HG02642 (cell line): ENCODE data around the gene CCDC88C.
A peak's percentile ranks its signal among the peaks of the same experiment; 100 is the strongest.

ENCODE experiments used
- ATAC-seq: cut with Tn5 transposase; IDR thresholded peaks from one replicate; pipeline ENCODE4 v1.9.1; 2021; ENCODE audit warnings: mild to moderate bottlenecking; ENCODE audit not compliant: unreplicated experiment, poor library complexity

Gene CCDC88C

GRCh38 chr14:91351512-91351862, 66.1 kb downstream of the CCDC88C start:
- no peak for ATAC-seq

DNA sequence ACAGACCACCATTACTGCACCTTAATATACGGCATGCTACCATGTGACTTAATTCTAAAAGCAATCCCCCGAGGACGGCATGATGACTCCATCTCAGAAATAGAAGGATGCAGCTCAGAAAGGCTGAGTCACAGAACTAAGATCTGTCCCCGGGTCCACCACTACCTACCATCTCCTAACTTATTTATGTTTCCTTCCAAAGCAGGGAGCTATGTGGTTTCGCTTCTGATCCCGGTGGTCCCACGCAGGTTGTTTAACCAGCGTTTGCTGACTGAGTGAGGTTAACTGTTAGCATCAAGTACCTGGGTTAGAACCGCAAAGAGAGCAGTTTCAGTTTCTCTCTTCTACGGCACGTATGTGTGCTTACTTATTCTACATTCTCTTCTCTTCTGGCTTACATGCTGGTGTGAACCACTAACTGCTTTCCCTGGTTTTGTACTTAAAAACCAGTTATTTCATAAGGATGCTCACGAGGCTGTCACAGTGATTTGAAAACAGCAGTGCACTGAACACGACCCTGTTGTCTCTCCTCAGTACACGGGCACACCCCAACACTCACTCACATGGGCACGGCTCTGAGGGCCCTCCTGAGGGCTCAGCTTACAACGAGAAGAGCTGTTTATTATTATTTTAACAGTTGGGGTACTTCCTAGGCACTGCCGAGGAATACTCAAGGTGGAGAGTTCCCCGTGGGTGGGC, 66.7 kb downstream of the CCDC88C start:
- peak; percentile 63 for ATAC-seq

GRCh38 chr14:91350483-91350812, 67.2 kb downstream of the CCDC88C start:
- ATAC-seq: peak; percentile 4

GRCh38 chr14:91349481-91350074, 68.0 kb downstream of the CCDC88C start:
- ATAC-seq: peak; percentile 44

DNA sequence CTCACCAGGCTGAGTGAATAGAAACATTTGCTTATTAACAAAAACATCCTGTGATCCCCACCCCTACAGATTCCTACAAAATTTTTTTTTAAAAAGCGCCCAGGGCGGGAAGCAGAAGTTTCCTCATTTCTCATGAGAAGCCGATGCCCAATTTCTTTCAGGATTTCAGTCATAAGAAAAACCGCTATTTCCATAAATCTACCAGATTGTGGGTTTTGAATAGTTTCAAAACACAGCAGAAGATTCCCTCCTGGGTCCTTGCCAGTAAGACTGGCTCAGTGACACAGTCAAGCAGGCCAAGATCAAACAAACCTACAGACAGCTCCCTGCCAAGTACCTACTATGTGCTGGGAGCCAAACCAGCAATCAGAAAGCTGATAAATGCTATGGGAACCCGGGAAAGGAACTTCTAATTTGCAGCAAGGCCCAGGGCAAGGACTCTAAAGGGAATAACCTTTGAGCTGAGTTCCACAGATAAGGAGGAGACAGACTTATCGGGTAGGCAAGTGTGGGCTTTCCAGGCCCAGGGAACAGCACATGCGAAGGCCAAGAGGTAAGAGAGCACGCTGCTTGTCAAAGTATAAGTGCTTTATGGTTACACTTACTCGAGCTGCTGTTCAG, 68.7 kb downstream of the CCDC88C start:
- ATAC-seq: no peak

DNA sequence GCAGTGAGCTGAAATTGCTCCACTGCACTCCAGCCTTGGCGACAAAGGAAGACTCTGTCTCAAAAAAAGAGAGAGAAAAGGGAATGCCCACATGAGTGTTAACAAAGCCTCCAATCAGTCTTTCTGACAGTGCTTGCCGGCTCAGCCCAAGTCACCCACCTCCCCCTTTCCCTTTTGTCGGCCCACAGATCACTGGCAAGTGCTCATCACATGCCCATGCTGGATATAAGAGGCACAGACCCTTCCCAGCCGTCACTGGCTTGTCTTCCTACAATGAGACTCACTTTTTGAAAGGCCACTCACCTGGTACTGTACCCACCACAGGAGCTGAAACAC, 70.8 kb downstream of the CCDC88C start:
- ATAC-seq: no peak

DNA sequence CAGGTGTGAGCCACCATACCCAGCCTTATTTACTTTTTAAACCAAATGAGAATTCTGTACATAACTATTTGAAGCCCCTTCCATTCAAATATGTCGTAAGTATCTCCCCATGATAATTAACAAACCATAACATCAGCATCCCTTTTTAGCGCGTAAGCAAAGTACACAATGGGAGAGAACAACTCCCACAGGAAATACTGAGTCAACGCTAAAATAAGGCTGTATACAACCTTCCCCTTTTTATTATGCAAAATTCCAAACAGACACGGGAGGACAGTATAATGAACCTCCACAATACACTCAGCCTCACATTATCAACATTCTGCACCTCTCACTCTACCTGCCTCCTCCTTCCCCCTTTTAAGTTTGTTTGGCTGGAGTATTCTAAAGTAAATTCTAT, 73.5 kb downstream of the CCDC88C start:
- ATAC-seq: no peak

GRCh38 chr14:91343051-91343450, 74.6 kb downstream of the CCDC88C start:
- no peak for ATAC-seq

DNA sequence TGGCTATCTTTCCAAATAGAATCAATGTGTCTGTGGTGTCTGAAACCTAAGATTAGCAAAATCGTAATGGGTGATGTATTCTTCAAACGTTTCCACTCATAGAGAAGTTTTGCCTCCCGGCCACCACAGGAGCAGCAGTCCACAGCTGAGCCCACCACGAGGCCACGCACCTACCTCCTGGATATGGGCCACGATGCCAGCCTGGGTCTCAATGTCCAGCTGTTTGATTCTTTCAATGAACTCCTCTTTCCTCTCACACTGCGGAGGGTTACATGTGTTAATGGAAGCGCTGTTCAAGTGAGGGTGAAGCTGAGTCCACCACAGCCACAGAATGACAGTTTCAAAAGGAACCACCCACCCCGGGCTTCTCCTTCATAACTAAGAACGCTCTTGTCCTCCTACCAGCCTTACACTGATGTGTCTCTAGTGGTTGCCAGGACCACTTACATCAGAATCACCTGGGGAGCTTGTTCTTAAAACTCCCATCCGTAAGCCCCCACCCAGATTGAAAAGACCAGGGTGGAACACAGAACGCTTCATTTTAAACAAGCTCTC, 75.3 kb downstream of the CCDC88C start:
- no peak for ATAC-seq

- ATAC-seq: no peak
These were observed 75.9 kb downstream of the CCDC88C start for GRCh38 chr14:91341751-91342154.

- no peak for ATAC-seq
These were observed 76.3 kb downstream of the CCDC88C start for GRCh38 chr14:91341334-91341733.

DNA sequence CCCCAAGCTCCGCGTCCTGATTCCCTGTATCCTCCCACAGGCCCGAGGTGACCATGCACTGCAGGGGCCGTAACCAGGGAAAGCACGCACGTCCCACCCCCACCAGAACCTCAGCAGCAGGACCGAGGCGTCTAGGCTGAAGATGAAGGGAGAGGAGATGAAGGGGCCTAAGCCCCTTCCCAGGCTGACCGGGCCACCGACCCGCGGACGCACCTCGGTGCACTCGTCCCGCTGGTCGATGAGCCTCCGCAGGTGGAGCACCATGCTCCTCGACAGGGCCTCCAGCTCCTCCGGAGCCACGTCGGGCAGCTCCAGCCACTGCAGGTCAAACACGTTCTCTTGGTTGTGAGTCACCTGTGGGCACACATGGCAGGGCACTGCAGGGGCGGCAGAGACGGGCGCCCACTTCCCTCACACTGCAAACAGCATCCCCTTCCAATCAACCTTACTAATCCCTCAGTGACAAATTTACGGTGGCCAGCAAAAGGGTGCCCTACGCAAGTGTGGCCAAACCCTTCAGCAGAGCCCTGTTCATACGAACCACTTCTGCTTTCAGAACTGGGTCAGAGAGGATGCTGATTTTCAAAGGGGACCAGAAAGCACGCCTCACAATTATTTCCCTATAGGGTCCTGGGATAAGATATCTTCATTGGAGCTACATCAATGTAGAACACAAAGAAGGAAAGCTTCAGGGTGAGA, 77.8 kb downstream of the CCDC88C start:
- no peak for ATAC-seq

GRCh38 chr14:91339076-91339475, 78.5 kb downstream of the CCDC88C start:
- no peak for ATAC-seq

DNA sequence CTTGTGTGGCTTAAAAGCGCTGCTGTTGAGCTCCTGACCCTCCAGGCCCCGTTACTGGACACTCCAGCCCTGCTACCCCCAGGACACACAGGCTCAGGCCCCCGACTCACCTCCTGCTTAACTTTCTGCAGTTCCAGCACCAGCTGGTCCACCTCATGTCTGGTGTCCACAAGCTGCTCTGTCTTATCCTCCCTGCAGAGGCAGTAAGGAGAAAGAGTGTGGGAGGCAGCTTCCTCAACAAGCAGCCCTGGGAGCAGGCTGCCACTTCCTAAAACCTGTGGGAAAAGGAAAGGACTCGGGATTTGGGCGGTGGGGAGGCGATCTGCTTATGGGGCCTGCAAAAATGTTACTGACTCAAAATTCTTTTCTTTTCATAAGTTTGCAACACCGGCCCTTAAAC, 79.2 kb downstream of the CCDC88C start:
- no peak for ATAC-seq

DNA sequence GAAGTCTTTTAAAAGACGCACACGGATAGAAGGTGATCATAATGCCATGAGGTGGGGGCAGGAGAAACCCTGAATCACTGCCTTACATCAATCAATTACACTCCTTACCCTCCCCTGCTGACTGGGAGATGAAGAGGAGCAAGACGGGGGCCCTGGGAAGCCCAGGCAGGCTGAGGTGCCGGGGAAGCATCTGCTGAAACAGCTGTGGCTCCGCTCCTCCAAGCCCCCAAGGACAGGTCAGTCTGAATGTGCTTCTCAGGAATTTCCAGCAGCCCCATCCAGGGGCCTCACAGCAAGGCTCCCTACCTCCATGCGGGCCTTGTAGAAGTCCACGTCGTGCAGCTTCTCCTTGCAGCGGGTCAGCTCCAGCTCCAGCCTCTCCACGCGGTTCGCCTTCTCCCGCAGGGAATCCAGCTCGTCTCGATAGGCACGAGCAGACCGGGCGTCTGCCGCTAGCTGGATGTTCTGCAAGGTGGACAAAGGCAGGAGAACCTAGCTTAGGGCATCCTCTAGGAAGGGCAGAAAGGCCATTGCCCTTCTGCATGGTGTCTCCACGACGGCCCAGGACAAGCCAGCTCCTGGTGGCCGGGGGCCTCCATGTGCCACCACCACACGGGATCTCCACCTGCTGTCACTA, 79.8 kb downstream of the CCDC88C start:
- ATAC-seq: no peak

DNA sequence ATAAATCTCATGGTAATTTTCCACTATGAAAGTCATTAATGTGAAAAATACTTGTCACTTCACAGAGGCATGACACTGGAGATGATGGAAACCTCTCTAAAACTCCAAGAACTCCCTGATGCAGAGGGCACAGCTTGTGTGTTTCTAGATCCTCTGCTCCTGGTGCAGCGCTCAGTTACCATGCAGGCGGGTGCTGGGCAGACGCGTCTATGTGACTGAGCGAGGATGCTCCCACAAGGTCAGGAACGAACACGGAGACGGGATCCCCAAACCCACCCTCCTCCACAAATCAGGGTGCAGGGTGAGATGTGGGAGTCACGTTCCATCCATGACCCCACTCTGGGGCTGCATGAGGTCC, 81.5 kb downstream of the CCDC88C start:
- ATAC-seq: no peak

GRCh38 chr14:91335191-91336092, 82.2 kb downstream of the CCDC88C start:
- ATAC-seq: no peak

DNA sequence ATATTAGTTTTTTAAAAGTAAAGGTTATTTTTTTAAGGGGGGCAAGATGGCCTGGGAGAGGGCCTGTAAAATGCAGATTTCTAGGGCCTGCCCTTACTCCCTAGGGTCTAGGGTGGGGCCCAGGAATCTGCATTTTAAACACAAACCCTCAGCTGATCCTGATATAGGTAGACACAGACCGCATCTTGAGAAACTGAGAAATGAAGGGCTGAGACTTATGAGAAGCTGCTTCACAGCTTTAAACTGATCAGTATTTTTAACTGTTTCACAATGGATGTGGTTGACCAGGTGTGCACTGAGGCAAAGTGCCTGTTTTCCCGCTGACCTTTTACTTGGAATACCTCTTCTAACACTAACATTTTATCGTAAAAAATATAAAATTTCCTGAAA, 84.0 kb downstream of the CCDC88C start:
- ATAC-seq: no peak

DNA sequence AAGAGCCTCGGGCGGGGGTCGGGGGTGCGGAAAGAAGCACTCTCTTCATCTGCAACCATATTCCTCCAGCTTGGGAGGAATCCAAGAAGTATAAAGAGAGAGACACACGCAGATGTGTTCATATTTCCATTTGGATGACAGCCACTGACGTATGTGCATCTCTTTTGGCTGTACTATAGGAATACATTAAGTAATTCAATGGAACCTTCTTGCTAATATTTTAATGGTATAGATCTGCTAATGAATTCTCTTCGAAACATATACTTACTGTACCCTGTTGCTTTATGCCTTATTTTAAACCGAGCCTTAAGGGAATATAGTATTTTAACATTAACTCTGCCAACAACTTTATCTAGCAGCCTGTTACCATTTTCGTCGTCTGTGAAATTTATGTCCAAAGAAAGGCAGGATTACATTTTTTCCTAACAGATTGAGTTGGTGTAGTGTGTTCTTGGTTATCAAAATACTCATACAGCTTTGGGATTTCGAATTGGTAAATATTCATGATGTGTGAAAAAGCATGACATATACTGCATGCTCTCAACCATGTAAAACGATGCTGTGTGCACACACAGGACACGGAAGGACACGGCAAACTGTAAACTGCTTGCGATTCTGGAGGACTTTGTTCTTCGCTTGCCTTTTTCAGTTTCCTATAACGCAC, 84.5 kb downstream of the CCDC88C start:
- no peak for ATAC-seq
